H9 (cell line): ENCODE data around the gene CENPM. TPM values are rescaled to one million over a fixed set of nuclear protein-coding genes. Genes with fewer than 3 reads are reported as not detected.

Experiments used
- DNase-seq: peaks from one replicate; pipeline ENCODE4 v3.0.0-alpha.2; 2017
- H2AFZ ChIP-seq: one replicate; pipeline ENCODE4 v1.6.1; 2013; ENCODE audit warnings: mild to moderate bottlenecking, low read length, control low read depth, moderate library complexity
- H2AK5ac ChIP-seq: 2 replicates; pipeline ENCODE4 v1.6.1; 2013; ENCODE audit warnings: low read length, control low read depth, mixed read lengths; ENCODE audit not compliant: insufficient read length
- H2BK120ac ChIP-seq: one replicate; pipeline ENCODE4 v1.6.1; 2013; ENCODE audit warnings: low read depth, mild to moderate bottlenecking, low read length, control low read depth, inconsistent platforms; ENCODE audit not compliant: poor library complexity, severe bottlenecking
- H2BK12ac ChIP-seq: 2 replicates; pipeline ENCODE4 v1.6.1; 2013; ENCODE audit warnings: low read length, control low read depth, mixed read lengths, low read depth; ENCODE audit not compliant: insufficient read length
- H2BK15ac ChIP-seq: 2 replicates; pipeline ENCODE4 v1.6.1; 2013; ENCODE audit warnings: low read depth, low read length, control low read depth
- H2BK20ac ChIP-seq: one replicate; pipeline ENCODE4 v1.6.1; 2013; ENCODE audit warnings: low read depth, mild to moderate bottlenecking, low read length, control low read depth, inconsistent platforms; ENCODE audit not compliant: poor library complexity, severe bottlenecking
- H2BK5ac ChIP-seq: 2 replicates; pipeline ENCODE4 v1.6.1; 2013; ENCODE audit warnings: low read length, control low read depth, mixed read lengths; ENCODE audit not compliant: insufficient read length
- H3K14ac ChIP-seq: 2 replicates; pipeline ENCODE4 v1.6.1; 2013; ENCODE audit warnings: low read length, control low read depth; ENCODE audit not compliant: insufficient read depth
- H3K18ac ChIP-seq: 2 replicates; pipeline ENCODE4 v1.6.1; 2013; ENCODE audit warnings: low read depth, mild to moderate bottlenecking, mixed read lengths, low read length, control low read depth; ENCODE audit not compliant: insufficient read length
- H3K23ac ChIP-seq: 2 replicates; pipeline ENCODE4 v1.6.1; 2013; ENCODE audit warnings: low read length, control low read depth, mixed read lengths, low read depth; ENCODE audit not compliant: insufficient read length
- H3K23me2 ChIP-seq: 2 replicates; pipeline ENCODE4 v1.6.1; 2013; ENCODE audit warnings: low read depth, mild to moderate bottlenecking, mixed read lengths, low read length, control low read depth; ENCODE audit not compliant: insufficient read length, poor library complexity, severe bottlenecking
- H3K27ac ChIP-seq: 2 replicates; pipeline ENCODE4 v1.5.1; 2013; ENCODE audit warnings: low read length, control low read depth, mixed read lengths, low read depth; ENCODE audit not compliant: insufficient read length
- H3K27me3 ChIP-seq: 2 replicates; pipeline ENCODE4 v1.6.1; 2013; ENCODE audit warnings: low read length, control low read depth, inconsistent platforms; ENCODE audit not compliant: insufficient read depth
- H3K4ac ChIP-seq: 2 replicates; pipeline ENCODE4 v1.6.1; 2013; ENCODE audit warnings: low read depth, mild to moderate bottlenecking, control low read depth, inconsistent platforms, low read length, moderate library complexity
- H3K4me1 ChIP-seq: 2 replicates; pipeline ENCODE4 v1.6.1; 2013; ENCODE audit warnings: low read length, control low read depth, inconsistent platforms; ENCODE audit not compliant: insufficient read depth
- H3K4me2 ChIP-seq: 2 replicates; pipeline ENCODE4 v1.6.1; 2013; ENCODE audit warnings: low read length, control low read depth, mixed read lengths; ENCODE audit not compliant: insufficient read length, insufficient read depth
- H3K56ac ChIP-seq: 2 replicates; pipeline ENCODE4 v1.6.1; 2013; ENCODE audit warnings: low read depth, mild to moderate bottlenecking, mixed read lengths, low read length, control low read depth; ENCODE audit not compliant: insufficient read length
- H3K79me1 ChIP-seq: 2 replicates; pipeline ENCODE4 v1.6.1; 2013; ENCODE audit warnings: low read depth, mild to moderate bottlenecking, moderate library complexity, low read length, control low read depth, inconsistent platforms; ENCODE audit not compliant: insufficient read depth, poor library complexity, severe bottlenecking
- H3K79me2 ChIP-seq: 2 replicates; pipeline ENCODE4 v1.6.1; 2013; ENCODE audit warnings: low read length, control low read depth, inconsistent platforms; ENCODE audit not compliant: insufficient read depth
- H3K9ac ChIP-seq: 2 replicates; pipeline ENCODE4 v1.6.1; 2013; ENCODE audit warnings: low read length, control low read depth, mixed read lengths; ENCODE audit not compliant: insufficient read length; ENCODE audit errors: extremely low read depth
- H3K9me3 ChIP-seq: one replicate; pipeline ENCODE4 v1.6.1; 2013; ENCODE audit warnings: low read depth, low read length, inconsistent platforms; ENCODE audit not compliant: control insufficient read depth
- H3T11ph ChIP-seq: one replicate; pipeline ENCODE4 v1.6.1; 2013; ENCODE audit warnings: mild to moderate bottlenecking, low read length, control low read depth, inconsistent platforms
- H4K20me1 ChIP-seq: one replicate; pipeline ENCODE4 v1.6.1; 2013; ENCODE audit not compliant: control insufficient read depth, insufficient read length, insufficient read depth
- H4K5ac ChIP-seq: 2 replicates; pipeline ENCODE4 v1.6.1; 2013; ENCODE audit warnings: low read depth, mild to moderate bottlenecking, mixed read lengths, low read length, control low read depth; ENCODE audit not compliant: insufficient read length
- H4K8ac ChIP-seq: replicated peaks from 2 replicates; pipeline ENCODE4 v1.6.1; 2013; ENCODE audit warnings: low read length, control low read depth, mixed read lengths, low read depth; ENCODE audit not compliant: insufficient read length
- H4K91ac ChIP-seq: 2 replicates; pipeline ENCODE4 v1.6.1; 2013; ENCODE audit warnings: low read depth, mild to moderate bottlenecking, moderate library complexity, mixed read lengths, low read length, control low read depth; ENCODE audit not compliant: insufficient read length
- H3K27ac Mint-ChIP-seq, 3 experiments: 2 replicates in 2 of 3; 3 replicates in 1 of 3; pipeline ENCODE4 v1.8.0; 2020 to 2021; ENCODE audit warnings: mixed read lengths in 3 of 3, mild to moderate bottlenecking in 1 of 3, moderate library complexity in 1 of 3
- H3K27me3 Mint-ChIP-seq: 2 replicates; pipeline ENCODE4 v1.8.0; 2021; ENCODE audit warnings: low read depth, mild to moderate bottlenecking, moderate library complexity, mixed read lengths
- H3K36me3 Mint-ChIP-seq, 3 experiments: 2 replicates in 2 of 3; 3 replicates in 1 of 3; pipeline ENCODE4 v1.8.0; 2020 to 2021; ENCODE audit warnings: low read depth in 3 of 3, mixed read lengths in 3 of 3; ENCODE audit not compliant: insufficient read depth in 1 of 3
- H3K4me1 Mint-ChIP-seq, 2 experiments: 2 replicates each; pipeline ENCODE4 v1.8.0; 2020; ENCODE audit warnings: mixed read lengths in 2 of 2
- H3K4me3 Mint-ChIP-seq, 2 experiments: 2 replicates in 1 of 2; 3 replicates in 1 of 2; pipeline ENCODE4 v1.8.0; 2020 to 2021; ENCODE audit warnings: mild to moderate bottlenecking in 2 of 2, mixed read lengths in 2 of 2, moderate library complexity in 1 of 2
- H3K9me3 Mint-ChIP-seq, 2 experiments: 2 replicates in 1 of 2; 3 replicates in 1 of 2; pipeline ENCODE4 v1.8.0; 2020; ENCODE audit warnings: mild to moderate bottlenecking in 2 of 2, mixed read lengths in 2 of 2, moderate library complexity in 1 of 2
- whole genome bisulfite sequencing: extraction: QIAGEN DNeasy Blood & Tissue Kit; methylation state at CpG from one replicate; pipeline ENCODE4 v1.1.7; 2013; ENCODE audit warnings: missing lambda C conversion rate, low lambda C conversion rate, mixed read lengths; ENCODE audit not compliant: insufficient read length; ENCODE audit errors: extremely low coverage; 5-methylcytosine and 5-hydroxymethylcytosine counted together
- total RNA-seq: library from RNA; stranded (reverse); gene quantifications from 2 replicates; pipeline ENCODE4 v1.2.1, GENCODE V29; 2021
- TF ChIP-seq, protein P1 (sequence below): fragments of 200-600 bp; sonication (generic); conservative IDR thresholded peaks from 3 replicates; pipeline ENCODE4 v1.8.0; 2021; ENCODE audit warnings: antibody characterized with exemption, mild to moderate bottlenecking

Gene CENPM
- total RNA-seq, 1 experiment from 2014 or later: 36.5 TPM

DNA sequence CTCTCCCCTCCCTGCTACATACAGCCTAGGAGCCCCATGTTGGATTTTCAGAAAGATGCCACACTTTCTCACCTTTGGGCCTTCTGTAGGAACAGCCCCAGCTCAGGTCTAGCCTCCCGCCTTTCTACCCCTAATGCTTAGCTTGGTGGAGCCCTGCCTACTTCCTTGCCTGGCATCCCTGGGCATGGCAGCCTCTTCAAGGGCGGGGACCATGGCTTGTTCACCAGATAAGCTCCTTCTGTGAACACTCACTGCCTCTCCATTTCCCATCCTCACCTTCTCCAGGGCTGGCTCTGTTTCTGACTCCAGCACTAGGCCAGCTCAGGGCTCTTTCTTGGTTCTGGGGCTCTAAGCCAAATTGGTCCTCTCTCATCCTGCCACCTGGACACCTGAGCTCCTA, 23.6 kb upstream of the CENPM start:
- Histone ChIP-seq H3K9ac (no peak overlapping the region), H3K27me3 (peaks cover 9% of the 10 kb centered on the region), H3K4me1 (peaks cover 2% of the 10 kb centered on the region; the same call in 1 of the 2 replicates), H3K14ac (no peak overlapping the region), H4K8ac (no peak overlapping the region), H4K5ac (no peak overlapping the region), H3K79me1 (no peaks in the 10 kb centered on the region), H2BK5ac (no peak overlapping the region), H3K4me2 (no peak overlapping the region), H2BK12ac (no peak overlapping the region), H3K23ac (no peak overlapping the region), H3K79me2 (no peaks in the 10 kb centered on the region), H2BK120ac (no peak overlapping the region), H4K20me1 (no peaks in the 10 kb centered on the region), H2BK15ac (no peak overlapping the region), H3K27ac (no peak overlapping the region), H3K56ac (no peak overlapping the region), H4K91ac (no peak overlapping the region), H2AFZ (no peak overlapping the region), H3K9me3 (no peaks in the 10 kb centered on the region), H3K18ac (no peak overlapping the region), H3K23me2 (no peaks in the 10 kb centered on the region), H2BK20ac (no peak overlapping the region), H3K4ac (no peak overlapping the region), H2AK5ac (no peak overlapping the region), H3T11ph (no peak overlapping the region)
- no CpG with 5 or more reads among the region's 2 CpGs for WGBS
- TF ChIP-seq, protein P1, sequence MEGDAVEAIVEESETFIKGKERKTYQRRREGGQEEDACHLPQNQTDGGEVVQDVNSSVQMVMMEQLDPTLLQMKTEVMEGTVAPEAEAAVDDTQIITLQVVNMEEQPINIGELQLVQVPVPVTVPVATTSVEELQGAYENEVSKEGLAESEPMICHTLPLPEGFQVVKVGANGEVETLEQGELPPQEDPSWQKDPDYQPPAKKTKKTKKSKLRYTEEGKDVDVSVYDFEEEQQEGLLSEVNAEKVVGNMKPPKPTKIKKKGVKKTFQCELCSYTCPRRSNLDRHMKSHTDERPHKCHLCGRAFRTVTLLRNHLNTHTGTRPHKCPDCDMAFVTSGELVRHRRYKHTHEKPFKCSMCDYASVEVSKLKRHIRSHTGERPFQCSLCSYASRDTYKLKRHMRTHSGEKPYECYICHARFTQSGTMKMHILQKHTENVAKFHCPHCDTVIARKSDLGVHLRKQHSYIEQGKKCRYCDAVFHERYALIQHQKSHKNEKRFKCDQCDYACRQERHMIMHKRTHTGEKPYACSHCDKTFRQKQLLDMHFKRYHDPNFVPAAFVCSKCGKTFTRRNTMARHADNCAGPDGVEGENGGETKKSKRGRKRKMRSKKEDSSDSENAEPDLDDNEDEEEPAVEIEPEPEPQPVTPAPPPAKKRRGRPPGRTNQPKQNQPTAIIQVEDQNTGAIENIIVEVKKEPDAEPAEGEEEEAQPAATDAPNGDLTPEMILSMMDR: no peak
- Mint-ChIP-seq H3K36me3 (peaks cover 0 to 3% (median 2%) of the 10 kb centered on the region in 3 experiments; a peak in 2 of 7 replicates), H3K27ac (0 out of 7 replicates have a peak overlapping the region, but pooled peaks of 2 of the 3 experiments have one; percentile 29 to 73), H3K4me1 (peaks cover 24 to 26% of the 10 kb centered on the region in 2 experiments), H3K4me3 (no peak overlapping the region), H3K27me3 (peaks cover 57% of the 10 kb centered on the region), H3K9me3 (peaks cover 3 to 4% of the 10 kb centered on the region in 2 experiments; a peak in 4 of 5 replicates)
- no peak for DNase-seq
